H4 (cell line): ENCODE data around the gene MID1. TPM values are rescaled to one million over a fixed set of nuclear protein-coding genes. Genes with fewer than 3 reads are reported as not detected.

Source experiments
- DNase-seq: peaks from one replicate; pipeline ENCODE4 v3.0.0-alpha.2; 2015; ENCODE audit warnings: low spot score
- total RNA-seq: library from RNA; depleted of rRNA; stranded (reverse); fragments of >200 nt; shearing (Covaris generic); gene quantifications from 2 replicates; pipeline ENCODE4 v1.2.3, GENCODE V29; 2014

The MID1 gene
- total RNA-seq, 1 experiment from 2014 or later = 14.3 TPM

GRCh38 chrX:10529344-10529743, 91.0 kb downstream of the MID1 start:
- DNase-seq = no peak

GRCh38 chrX:10526451-10526850, 93.9 kb downstream of the MID1 start:
- DNase-seq = no peak

- DNase-seq = no peak
Observed at GRCh38 chrX:10525381-10526120, 94.8 kb downstream of the MID1 start.

GRCh38 chrX:10524578-10524977, 95.8 kb downstream of the MID1 start:
- DNase-seq = no peak

- no peak for DNase-seq
Observed at GRCh38 chrX:10519761-10520160, 100.6 kb downstream of the MID1 start.

- no peak for DNase-seq
Observed at GRCh38 chrX:10519278-10519677, 101.1 kb downstream of the MID1 start.

- DNase-seq = no peak
Observed at GRCh38 chrX:10518073-10518472, 102.3 kb downstream of the MID1 start.

- no peak for DNase-seq
Observed at GRCh38 chrX:10516781-10517322, 103.5 kb downstream of the MID1 start.

GRCh38 chrX:10514891-10515290, 105.5 kb downstream of the MID1 start:
- no peak for DNase-seq

GRCh38 chrX:10513974-10514373, 106.4 kb downstream of the MID1 start:
- DNase-seq = no peak

GRCh38 chrX:10512741-10513140, 107.6 kb downstream of the MID1 start:
- DNase-seq = no peak

GRCh38 chrX:10512258-10512657, 108.1 kb downstream of the MID1 start:
- DNase-seq = no peak

- DNase-seq = no peak
Observed at GRCh38 chrX:10509397-10509796, 111.0 kb downstream of the MID1 start.

- DNase-seq = no peak
Observed at GRCh38 chrX:10508891-10509290, 111.5 kb downstream of the MID1 start.

- no peak for DNase-seq
Observed at GRCh38 chrX:10507876-10508275, 112.5 kb downstream of the MID1 start.

- DNase-seq = peak; percentile 28
Observed at GRCh38 chrX:10507181-10507580, 113.2 kb downstream of the MID1 start.

- DNase-seq = no peak
Observed at GRCh38 chrX:10506781-10507180, 113.6 kb downstream of the MID1 start.

- DNase-seq = no peak
Observed at GRCh38 chrX:10505726-10506125, 114.7 kb downstream of the MID1 start.

- no peak for DNase-seq
Observed at GRCh38 chrX:10502961-10503360, 117.4 kb downstream of the MID1 start.

- DNase-seq = no peak
Observed at GRCh38 chrX:10501611-10502010, 118.8 kb downstream of the MID1 start.

GRCh38 chrX:10496345-10496965, 123.9 kb downstream of the MID1 start:
- peak; percentile 75 for DNase-seq

- DNase-seq = no peak
Observed at GRCh38 chrX:10495677-10496076, 124.7 kb downstream of the MID1 start.

GRCh38 chrX:10492250-10492649, 128.1 kb downstream of the MID1 start:
- DNase-seq = no peak
